Measurements from ENCODE around the gene PPEF2.

GRCh38 chr4:75834095-75834771 lies 68.0 kb downstream of the PPEF2 start:
- TF ChIP-seq ZNF565 (CRISPR knock-in tag; conservative IDR thresholded peaks at IDR 0.05; ENCODE audit: low read depth) (no peak), PATZ1 (CRISPR knock-in tag; IDR thresholded peaks at IDR 0.05; ENCODE audit: borderline replicate concordance) (no peak), OSR1 (CRISPR knock-in tag; IDR thresholded peaks at IDR 0.05) (no peak), RARB (CRISPR knock-in tag; IDR thresholded peaks at IDR 0.05) (no peak), CSDC2 (CRISPR knock-in tag; IDR thresholded peaks at IDR 0.05) (no peak), SNAI2 (CRISPR knock-in tag; IDR thresholded peaks at IDR 0.05) (no peak), ARNTL (CRISPR knock-in tag; IDR thresholded peaks at IDR 0.05; ENCODE audit: borderline replicate concordance, low read depth) (no peak), ESRRG (CRISPR knock-in tag; IDR thresholded peaks at IDR 0.05) (no peak), ZNF70 (CRISPR knock-in tag; IDR thresholded peaks at IDR 0.05) (no peak), CREB5 (CRISPR knock-in tag; IDR thresholded peaks at IDR 0.05; ENCODE audit: low read depth) (no peak), ZNF8 (CRISPR knock-in tag; IDR thresholded peaks at IDR 0.05) (no peak), ZFP30 (CRISPR knock-in tag; IDR thresholded peaks at IDR 0.05) (no peak), PPARA (CRISPR knock-in tag; IDR thresholded peaks at IDR 0.05; ENCODE audit: borderline replicate concordance) (no peak), ZC3H10 (CRISPR knock-in tag; IDR thresholded peaks at IDR 0.05) (no peak)

All from SK-N-SH treated with all-trans-retinoic acid at 6 μM for 48 hours (cell line).